ENCODE measurements around the gene TGFB2.

Gene TGFB2

GRCh38 chr1:218464871-218465270 lies 119.7 kb downstream of the TGFB2 start:
- no peak for DNase-seq

GRCh38 chr1:218466341-218467010 lies 121.3 kb downstream of the TGFB2 start:
- DNase-seq: no peak

GRCh38 chr1:218467101-218468072 lies 122.3 kb downstream of the TGFB2 start:
- DNase-seq: no peak

- no peak for DNase-seq
Observed at GRCh38 chr1:218468711-218469110, 123.6 kb downstream of the TGFB2 start.

GRCh38 chr1:218472885-218473284 lies 127.7 kb downstream of the TGFB2 start:
- DNase-seq: no peak

GRCh38 chr1:218473522-218473921 lies 128.4 kb downstream of the TGFB2 start:
- DNase-seq: no peak

GRCh38 chr1:218474128-218474527 lies 129.0 kb downstream of the TGFB2 start:
- DNase-seq: no peak

GRCh38 chr1:218475275-218475674 lies 130.1 kb downstream of the TGFB2 start:
- no peak for DNase-seq

- DNase-seq: no peak
Observed at GRCh38 chr1:218475699-218476098, 130.6 kb downstream of the TGFB2 start.

GRCh38 chr1:218476385-218476784 lies 131.2 kb downstream of the TGFB2 start:
- DNase-seq: no peak

- DNase-seq: no peak
Observed at GRCh38 chr1:218478336-218478735, 133.2 kb downstream of the TGFB2 start.

- DNase-seq: no peak
Observed at GRCh38 chr1:218479436-218480115, 134.4 kb downstream of the TGFB2 start.

- no peak for DNase-seq
Observed at GRCh38 chr1:218480137-218480536, 135.0 kb downstream of the TGFB2 start.

- DNase-seq: no peak
Observed at GRCh38 chr1:218480588-218481099, 135.5 kb downstream of the TGFB2 start.

- no peak for DNase-seq
Observed at GRCh38 chr1:218481116-218481775, 136.1 kb downstream of the TGFB2 start.

- no peak for DNase-seq
Observed at GRCh38 chr1:218482683-218483082, 137.5 kb downstream of the TGFB2 start.

- DNase-seq: no peak
Observed at GRCh38 chr1:218485241-218485928, 140.2 kb downstream of the TGFB2 start.

GRCh38 chr1:218488531-218488930 lies 143.4 kb downstream of the TGFB2 start:
- DNase-seq: no peak

- DNase-seq: no peak
Observed at GRCh38 chr1:218488986-218489385, 143.8 kb downstream of the TGFB2 start.

GRCh38 chr1:218490406-218490922 lies 145.3 kb downstream of the TGFB2 start:
- no peak for DNase-seq

- no peak for DNase-seq
Observed at GRCh38 chr1:218492874-218493273, 147.7 kb downstream of the TGFB2 start.

- no peak for DNase-seq
Observed at GRCh38 chr1:218493986-218494385, 148.8 kb downstream of the TGFB2 start.
